ENCODE data around the gene GLOD5.

The GLOD5 gene

DNA sequence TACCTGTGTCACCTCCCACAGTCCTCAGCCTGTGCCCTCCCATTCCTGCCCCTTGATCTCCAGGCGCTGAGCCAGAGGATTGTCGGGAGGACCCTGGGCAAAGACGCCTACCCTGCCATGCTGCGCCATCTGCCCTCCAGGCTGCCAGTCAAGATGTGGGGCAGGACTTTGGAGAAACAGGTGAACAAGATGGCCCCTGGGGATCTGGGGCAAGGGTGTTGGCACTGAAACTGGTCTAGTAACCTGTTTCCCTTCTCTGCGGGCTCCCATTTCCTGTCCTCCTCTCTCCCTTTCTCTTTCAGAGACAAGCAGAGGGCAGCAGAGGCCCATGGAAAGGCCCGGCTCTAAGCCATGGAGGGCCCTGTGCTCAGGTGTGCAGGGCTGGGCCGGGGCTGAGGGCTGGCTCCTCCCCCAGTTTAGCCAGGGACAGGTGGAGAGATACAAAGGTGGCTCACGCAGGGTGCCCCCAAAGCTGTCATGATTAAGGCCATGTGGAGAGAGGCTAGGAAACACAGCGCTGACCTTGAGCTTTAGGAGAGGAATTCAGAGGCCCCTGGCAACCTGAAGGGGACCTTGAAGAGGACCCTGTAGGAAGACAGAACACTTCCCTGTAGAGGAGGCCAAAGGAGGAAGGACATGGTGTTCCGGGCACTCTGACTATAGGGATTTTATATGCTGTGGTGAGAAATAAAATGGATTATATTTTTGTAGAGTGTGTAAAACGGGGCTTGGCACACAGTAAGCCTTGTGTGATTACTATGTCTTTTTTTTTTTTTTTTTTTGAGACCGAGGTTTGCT lies at the start of gene GLOD5:
TSS of gene GLOD5 (plus strand) at position 74 of the 798 bp plus-strand sequence. CDS start at position 118, 44 bp downstream.
- no peak for DNase-seq

DNA sequence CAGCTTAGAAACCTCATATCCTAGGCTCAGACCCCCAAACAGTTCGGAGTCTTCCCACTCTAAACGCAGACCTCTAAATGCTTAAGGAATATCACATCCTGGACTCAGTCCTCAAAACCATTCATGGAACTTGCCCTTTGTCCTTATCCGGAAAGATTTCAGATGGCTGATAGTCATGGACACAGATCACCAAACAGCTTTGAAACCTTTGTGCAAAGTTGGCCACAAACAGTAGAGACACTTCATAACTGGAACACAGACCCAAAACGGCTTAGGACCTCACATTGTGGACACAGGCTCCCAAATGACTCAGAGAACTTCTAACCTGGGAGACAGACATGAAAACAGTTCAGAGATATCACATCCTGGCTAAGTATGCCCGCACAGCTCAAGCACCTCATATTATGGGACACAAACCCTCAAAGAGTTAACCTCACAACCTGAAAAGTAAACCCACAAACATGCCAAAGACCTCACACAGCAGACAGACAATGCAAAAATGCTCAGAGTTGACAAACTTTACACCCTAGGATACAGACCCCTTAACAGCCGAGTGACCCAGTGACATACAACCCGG lies 49.5 kb upstream of the GLOD5 start:
- DNase-seq: no peak

GRCh38 chrX:48713847-48714246 lies 47.7 kb upstream of the GLOD5 start:
- DNase-seq: no peak

DNA sequence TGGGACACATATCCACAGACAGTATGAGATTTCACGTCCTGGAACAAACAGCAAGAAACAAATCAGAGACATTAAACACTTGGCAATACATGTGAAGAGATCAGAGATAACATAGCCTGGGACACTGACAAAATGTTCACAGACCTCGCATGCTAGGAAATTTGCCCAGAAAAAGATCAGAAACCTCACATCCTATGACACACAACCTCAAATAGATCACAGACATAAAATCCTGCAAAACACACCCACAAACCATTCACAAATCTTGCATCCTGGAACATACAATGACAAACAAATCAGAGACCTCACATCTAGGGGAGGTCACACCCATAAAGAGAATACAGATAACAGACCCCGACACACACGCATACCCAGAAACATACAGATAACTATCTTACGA lies 47.0 kb upstream of the GLOD5 start:
- no peak for DNase-seq

DNA sequence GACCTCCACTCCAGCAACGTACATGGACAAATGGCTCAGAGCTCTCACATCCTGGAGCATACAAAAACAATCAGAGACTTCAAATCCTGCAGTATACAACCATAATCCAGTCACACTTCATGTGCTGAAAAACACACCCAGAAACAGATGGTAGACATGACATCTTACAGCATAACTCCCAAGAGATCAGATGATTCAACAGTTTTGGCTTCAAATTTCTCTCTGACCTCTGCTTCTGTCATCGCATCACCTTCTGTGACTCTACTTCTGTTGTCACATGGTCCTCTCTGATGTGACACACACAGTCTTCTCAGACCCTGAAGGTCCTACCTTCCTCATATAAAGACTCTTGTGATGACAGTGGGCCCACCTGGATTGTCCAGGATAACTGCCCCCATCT lies 46.5 kb upstream of the GLOD5 start:
- DNase-seq: no peak

GRCh38 chrX:48715876-48716502 lies 45.6 kb upstream of the GLOD5 start:
- DNase-seq: no peak

GRCh38 chrX:48719958-48720357 lies 41.6 kb upstream of the GLOD5 start:
- no peak for DNase-seq

DNA sequence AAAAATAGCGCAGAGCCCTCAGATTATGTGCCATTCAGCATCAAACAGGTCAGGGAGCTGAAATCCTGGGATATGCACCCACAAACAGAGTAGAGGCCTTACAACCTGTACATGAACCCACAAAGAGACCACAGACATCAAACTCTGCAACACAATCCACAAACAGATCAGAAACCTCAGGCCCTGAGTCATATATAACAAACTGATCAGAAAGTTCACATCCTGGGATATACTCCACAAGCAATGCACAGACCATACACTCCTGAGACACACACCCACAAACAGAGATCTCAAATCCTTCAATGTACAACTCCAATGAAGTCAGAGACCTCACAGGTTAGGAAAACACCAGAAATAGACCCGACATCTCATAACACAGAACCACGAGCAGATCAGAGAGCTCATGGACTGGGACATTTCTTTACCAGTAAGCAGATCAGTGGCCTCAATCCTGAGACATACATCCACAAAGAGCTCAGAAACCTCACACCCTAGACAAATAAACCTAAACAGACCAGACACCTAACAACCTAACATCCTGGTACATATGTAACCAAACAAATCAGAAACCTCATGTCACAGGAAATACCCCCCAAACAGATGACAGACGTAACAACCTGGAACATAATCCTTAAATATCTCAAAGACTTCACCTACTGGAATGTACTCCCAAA lies 40.8 kb upstream of the GLOD5 start:
- DNase-seq: no peak

GRCh38 chrX:48721916-48722315 lies 39.6 kb upstream of the GLOD5 start:
- no peak for DNase-seq

GRCh38 chrX:48726596-48726995 lies 35.0 kb upstream of the GLOD5 start:
- no peak for DNase-seq

GRCh38 chrX:48728653-48729052 lies 32.9 kb upstream of the GLOD5 start:
- DNase-seq: no peak

- no peak for DNase-seq
These were observed 25.2 kb upstream of the GLOD5 start for GRCh38 chrX:48736303-48736702.

DNA sequence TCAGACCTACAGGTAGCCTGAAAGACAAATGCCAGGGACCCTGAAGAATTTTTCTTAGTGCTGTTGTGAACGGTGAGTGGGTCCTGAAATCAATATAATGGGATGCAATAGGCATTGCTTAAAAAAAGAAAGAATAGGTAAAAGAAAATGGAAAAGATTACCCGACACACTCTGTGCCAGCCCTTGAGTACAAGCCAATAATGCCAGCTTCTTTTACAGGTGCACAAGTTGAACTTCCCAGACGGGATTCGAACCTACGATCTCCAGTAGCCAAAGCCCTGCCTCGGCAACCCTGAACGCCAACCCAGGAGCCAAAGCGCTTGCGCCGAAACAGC lies 24.7 kb upstream of the GLOD5 start:
- no peak for DNase-seq

DNA sequence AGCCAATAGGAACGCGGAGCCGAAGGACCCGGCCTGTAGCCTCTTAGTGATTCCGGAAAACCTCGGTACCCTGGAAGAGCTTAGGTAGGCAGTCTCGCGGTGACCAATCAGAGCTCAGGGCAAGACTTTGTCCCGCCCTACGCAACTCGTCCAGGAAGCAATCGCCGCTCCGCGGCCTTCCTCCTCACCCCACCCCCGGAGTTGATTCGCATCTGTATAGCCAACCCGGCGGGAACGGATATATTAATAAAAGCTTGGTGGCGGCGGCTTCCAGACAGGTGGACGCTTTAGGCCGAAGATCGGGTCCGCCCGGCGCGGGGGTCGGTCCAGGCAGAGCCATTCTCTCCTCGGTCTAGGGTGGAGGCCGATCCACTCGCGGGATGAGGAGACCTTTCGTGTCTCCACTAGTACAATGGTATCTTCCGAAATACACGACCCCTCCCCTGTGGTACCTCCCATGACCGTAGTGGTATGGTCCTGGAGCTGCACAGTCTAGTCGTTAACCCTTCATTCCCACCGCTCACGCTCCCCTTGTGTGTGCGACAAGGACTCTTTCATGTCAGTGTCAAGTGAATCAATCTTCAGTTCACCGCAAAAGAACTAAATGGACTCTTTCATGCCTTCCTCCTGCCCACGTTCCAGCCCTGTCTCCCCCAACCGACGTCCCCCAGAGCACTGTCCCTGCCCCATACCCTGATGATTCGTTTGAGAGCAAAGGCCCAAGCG lies 24.2 kb upstream of the GLOD5 start:
- peak; percentile 91 for DNase-seq

- no peak for DNase-seq
These were observed 23.6 kb upstream of the GLOD5 start for GRCh38 chrX:48737940-48738339.

- DNase-seq: no peak
These were observed 19.7 kb upstream of the GLOD5 start for GRCh38 chrX:48741834-48742233.

DNA sequence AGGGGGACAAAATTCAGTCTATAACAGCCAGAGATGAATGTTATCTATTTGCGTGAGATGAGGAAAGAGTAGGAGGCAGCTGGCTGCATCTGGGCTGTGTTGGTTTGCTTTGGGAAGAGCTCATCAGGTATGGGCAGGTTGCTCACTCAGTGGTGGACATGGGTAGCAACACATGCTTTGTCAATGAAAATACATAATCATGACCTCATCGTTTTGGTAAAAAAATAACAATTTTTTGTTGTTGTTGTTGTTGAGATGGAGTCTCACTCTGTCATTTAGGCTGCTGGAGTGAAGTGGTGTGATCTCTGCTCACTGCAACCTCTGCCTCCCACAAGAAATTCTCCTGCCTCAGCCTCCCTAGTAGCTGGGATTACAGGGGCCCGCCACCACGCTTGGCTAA lies 16.3 kb upstream of the GLOD5 start:
- DNase-seq: no peak

GRCh38 chrX:48747415-48748016 lies 14.0 kb upstream of the GLOD5 start:
- DNase-seq: no peak

DNA sequence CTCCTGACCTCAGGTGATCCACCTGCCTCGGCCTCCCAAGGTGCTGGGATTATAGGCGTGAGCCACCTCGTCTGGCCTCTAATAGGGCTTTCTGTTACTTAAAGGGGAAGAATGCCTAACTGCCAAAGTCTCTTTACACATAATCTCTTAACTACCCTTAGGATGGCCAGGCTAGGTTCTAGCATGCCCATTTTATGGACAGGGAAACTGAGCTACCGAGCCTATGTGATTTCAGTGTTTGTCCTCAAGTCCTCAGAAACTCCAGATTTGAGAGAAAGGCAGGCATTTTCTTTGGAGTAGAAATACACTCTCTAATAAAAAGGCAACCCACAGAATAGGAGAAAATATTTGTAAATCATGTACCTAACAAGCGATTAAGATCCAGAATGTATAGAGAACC lies 12.4 kb upstream of the GLOD5 start:
- no peak for DNase-seq

DNA sequence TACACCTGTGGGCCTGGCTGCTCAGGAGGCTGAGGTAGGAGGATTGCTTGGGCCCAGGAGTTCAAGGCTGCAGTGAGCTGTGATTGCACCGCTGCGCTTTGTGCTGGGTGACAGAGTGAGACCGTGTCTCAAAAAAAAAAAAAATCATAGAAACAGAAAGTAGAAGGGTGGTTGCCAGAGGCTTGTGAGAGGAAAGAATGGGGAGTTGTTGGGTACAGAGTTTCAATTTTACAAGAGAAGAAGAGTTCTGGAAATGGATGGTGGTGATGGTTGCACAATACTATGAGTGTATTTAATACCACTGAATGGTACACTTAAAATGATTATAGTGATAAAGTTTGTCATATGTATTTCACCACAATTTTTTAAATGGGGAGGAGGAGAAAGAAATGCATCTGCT lies 10.2 kb upstream of the GLOD5 start:
- DNase-seq: no peak

DNA sequence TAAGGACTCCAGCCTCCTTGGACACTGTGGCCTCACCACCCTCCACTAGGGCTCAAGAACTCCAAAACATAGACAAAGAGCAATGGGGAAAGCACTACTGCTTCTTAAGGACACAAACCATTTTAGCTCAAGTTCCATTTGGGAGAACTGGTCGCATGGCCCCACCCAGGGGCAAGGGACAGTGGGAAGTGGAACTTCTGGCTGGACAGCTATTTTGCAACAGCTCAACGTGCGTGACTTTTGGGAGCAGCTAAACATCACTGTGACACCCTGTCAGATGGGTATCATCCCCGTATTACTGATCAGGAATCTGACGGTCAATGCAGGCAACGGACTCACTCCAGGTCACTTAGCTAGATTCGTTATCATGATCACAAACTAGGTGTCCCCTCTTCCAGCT lies 9.0 kb upstream of the GLOD5 start:
- DNase-seq: no peak

DNA sequence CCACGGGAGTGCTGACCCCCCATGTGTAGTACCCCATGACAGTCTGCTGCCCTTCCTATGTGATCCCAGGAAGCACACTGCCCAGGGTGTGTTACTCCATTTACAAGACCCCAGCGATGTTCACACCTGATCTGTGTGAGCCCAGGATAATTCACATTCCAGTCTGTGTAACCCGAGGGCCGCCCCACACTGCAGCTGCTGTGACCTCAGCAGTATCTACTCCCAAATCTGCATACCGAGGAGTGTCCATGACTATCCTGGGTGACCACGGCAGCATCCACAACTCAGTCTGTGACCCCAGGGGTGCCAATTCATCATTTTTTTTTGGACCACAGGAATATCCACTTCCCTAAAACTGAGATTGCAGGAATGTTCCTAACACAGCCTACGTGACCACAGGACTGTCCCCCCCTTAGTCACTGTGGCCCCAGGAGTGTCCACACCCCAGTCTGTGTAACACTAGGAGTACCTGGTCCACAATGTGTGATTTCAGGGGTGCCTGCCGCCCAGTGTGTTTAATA lies 7.8 kb upstream of the GLOD5 start:
- no peak for DNase-seq

GRCh38 chrX:48754238-48754637 lies 7.3 kb upstream of the GLOD5 start:
- no peak for DNase-seq
